HG03039 (cell line): ENCODE results near the gene ARL8A.
"Not testable (repeated sequence)": the region's sequence is repeated elsewhere in the genome, so short reads cannot be mapped to it uniquely, and the experiment has no call there.

Experiments
- ATAC-seq: cut with Tn5 transposase; IDR thresholded peaks from one replicate; pipeline ENCODE4 v1.9.1; 2021; ENCODE audit warnings: mild to moderate bottlenecking, moderate library complexity; ENCODE audit not compliant: unreplicated experiment

The ARL8A gene

DNA sequence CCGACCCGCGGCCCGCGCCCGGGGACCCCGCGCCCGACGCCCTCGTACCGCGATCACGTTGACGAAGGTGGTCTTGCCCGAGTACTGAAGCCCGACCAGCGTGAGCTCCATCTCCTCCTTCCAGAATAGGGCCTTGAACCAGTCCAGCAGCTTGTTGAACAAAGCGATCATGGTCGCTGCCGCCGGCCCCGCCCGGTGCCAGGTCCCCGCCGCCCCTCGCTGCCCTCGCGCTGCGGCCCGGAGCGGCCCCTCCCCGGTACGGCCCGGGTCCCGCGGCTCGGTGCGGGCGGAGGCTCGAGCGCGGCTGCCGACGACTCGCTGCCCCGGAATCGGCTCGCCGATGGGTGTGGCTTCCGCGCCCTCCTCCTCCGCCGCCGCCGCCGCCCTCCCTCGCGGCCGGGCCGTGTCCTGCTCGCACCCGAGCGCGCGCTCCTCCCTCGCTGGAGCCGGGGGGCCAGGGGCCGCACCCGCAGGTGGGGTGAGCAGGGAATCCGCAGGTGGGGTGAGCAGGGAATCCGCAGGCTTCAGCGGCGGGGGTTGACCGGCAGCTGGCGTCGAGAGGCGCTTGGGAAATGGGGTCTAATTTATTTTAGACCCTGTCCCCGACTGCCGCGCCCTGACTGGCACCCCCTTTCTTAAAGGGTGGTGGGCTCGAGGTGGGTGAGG lies at the start of gene ARL8A:
ARL8A (minus strand) TSS at position 336 of the 666 bp plus-strand sequence; CDS start at position 171, 165 bp downstream.
- ATAC-seq: peak; percentile 61

DNA sequence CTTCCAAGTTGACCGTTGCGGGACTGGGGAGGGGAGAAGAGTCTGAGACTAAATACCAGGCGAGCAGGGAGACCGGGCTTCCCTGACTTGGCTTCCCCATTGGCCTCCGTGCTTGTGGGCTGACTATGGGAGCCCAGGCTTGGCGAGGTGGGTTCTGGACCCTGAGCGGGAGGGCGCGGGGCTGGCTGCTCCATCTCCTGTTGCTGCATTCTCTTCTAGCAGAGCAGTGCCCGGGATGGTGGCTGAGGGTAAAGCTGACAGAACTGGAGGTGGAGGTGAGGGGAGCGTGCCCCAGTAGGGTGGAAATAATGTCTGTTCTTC lies 49.8 kb upstream of the ARL8A start:
- ATAC-seq: no peak

GRCh38 chr1:202193614-202194327 lies 49.2 kb upstream of the ARL8A start, which contains the start of gene LGR6:
LGR6 (plus strand) TSS chr1:202193799; CDS start chr1:202193990, 191 bp downstream.
- ATAC-seq: no peak

DNA sequence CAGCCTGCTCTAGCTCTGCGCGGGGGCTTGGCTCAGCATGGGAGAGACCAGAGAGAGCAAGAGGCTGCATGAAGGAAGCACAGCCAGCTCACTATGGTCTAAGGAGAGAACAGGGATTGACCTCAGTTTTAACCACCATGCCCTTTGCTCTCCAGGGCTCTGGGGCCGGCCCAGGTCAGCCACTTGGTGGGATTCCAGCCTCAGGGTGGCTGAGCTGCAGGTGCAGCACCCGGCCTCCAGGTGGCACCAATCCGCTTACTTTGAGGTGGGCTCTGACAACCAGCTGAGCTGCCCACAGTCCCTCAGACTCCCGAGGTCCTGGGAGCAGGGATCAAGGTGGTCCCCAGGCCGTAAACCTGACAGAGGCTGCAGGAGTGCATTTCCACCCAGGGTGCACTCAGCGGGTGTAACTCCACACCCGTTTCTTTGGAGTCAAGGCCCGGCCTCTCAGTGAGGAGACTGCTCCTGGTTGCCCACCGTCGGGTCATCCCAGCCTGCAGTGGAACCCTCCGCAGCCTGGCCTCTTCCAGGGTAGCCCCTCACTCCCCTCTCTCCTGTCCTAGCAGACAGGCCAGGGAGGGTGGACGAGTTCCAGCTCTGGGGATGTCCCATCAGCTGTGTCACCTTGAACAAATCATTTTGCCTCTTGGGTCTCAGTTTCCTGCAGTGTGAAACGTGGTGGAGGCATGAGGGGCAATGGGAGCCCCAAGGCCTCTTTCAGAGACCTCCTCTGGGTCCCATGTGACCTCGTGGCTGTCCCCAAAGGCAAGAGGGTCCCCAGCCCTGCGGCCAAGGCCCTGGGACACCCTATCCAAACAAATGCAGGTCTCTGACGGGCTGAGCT lies 48.5 kb upstream of the ARL8A start:
- ATAC-seq: no peak

DNA sequence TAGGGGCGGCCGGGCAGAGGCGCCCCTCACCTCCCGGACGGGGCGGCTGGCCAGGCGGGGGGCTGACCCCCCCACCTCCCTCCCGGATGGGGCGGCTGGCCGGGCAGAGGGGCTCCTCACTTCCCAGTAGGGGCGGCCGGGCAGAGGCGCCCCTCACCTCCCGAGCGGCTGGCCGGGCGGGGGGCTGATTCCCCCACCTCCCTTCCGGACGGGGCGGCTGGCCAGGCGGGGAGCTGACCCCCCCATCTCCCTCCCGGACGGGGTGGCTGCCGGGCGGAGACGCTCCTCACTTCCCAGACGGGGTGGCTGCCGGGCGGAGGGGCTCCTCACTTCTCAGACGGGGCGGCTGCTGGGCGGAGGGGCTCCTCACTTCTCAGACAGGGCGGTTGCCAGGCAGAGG lies 46.9 kb upstream of the ARL8A start:
- ATAC-seq: not testable (repeated sequence)

- no peak for ATAC-seq
These were observed 45.6 kb upstream of the ARL8A start for GRCh38 chr1:202189918-202190715.

- ATAC-seq: no peak
These were observed 44.7 kb upstream of the ARL8A start for GRCh38 chr1:202189001-202189790.

DNA sequence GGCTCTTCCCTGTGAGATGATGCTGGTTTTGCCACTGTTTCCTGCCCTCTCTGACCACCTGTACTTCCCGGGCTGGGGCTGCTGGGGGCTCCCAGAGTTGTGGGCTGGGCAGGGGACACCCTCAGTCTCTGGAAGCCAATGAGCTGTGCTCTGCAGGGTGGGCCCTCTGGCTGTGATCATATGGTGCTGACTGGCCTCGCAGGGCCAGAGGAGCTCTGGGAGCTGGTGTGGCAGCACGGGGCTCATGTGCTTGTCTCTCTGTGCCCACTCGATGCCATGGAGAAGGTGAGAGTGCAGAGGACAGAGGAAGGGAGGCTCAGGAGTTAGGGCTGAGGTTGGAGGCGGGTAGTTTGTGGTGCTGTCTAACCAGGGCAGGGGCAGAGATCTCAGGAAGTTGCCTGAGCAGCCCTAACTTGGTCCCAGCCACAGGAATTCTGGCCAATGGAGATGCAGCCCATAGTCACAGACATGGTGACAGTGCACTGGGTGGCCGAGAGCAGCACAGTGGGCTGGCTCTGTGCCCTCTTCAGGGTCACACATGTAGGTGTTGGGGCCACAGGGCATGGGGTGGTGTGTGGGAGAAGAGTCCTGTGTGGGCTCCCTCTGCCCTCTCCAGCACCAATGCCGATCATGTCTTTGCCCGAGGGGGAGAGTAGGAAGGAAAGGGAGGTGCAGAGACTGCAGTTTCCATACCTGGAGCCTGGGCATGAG lies 43.3 kb upstream of the ARL8A start:
- no peak for ATAC-seq

- no peak for ATAC-seq
These were observed 42.6 kb upstream of the ARL8A start for GRCh38 chr1:202187041-202187671.

- no peak for ATAC-seq
These were observed 41.8 kb upstream of the ARL8A start for GRCh38 chr1:202186327-202186726.

DNA sequence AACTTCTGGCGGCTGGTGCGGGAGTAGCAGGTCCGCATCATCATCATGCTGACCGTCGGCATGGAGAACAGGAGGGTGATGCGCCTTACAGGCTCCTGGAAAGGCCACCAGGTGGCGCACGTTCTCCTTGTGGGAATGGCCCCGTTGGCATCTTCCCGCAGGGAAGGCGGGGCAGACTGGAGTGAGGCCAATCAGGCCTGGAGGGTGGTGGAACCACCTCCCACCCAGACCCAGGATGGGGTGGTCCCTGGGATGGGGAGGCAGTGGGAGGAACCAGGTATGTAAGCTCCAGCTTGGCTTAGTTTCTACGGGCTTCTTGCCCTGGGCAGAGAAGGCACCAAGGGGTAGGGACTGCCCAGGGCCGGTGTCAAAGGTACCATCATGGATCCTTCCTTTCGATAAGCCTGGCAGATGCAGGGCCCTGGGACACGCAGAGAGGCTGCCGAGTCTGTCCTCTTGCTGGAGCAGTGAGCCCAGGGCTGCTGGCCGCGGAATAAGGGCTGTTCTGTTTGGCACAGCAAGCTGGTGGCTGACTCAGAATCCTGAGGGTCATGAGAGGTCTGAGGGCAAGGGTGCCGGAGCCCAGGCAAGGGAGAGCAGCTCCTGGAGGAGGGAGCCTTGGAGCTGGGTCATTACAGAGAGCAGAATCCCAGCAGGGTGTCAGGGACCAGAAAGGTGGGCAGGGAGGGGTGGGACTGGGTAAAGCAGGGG lies 40.4 kb upstream of the ARL8A start:
- ATAC-seq: no peak

GRCh38 chr1:202182040-202182877 lies 37.7 kb upstream of the ARL8A start:
- ATAC-seq: no peak

- ATAC-seq: no peak
These were observed 37.0 kb upstream of the ARL8A start for GRCh38 chr1:202181586-202181985.

DNA sequence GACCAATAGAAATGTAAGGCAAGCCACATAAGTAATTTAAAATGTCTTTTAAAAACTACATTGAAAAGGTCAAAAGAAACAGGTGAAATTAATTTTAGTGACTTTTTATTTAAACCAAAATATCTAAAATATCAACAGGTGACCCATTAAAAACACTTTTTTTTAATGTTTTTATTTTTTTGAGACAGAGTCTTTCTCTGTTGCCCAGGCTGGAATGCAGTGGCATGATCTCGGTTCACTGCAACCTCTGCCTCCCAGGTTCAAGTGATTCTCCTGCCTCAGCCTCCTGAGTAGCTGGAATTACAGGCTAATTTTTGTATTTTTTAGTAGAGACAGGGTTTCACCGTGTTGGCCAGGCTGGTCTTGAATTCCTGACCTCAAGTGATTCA lies 36.2 kb upstream of the ARL8A start:
- not testable (repeated sequence) for ATAC-seq

- ATAC-seq: no peak
These were observed 35.6 kb upstream of the ARL8A start for GRCh38 chr1:202179828-202180750.
